HG02759 (cell line): ENCODE measurements around the gene ARHGAP19.
"Not testable (repeated sequence)": the region's sequence is repeated elsewhere in the genome, so short reads cannot be mapped to it uniquely, and the experiment has no call there.

ENCODE experiments used
- ATAC-seq: cut with Tn5 transposase; IDR thresholded peaks from one replicate; pipeline ENCODE4 v1.9.1; 2021; ENCODE audit warnings: mild to moderate bottlenecking, moderate library complexity; ENCODE audit not compliant: unreplicated experiment

Gene ARHGAP19

GRCh38 chr10:97321804-97322190 is 29.4 kb upstream of the ARHGAP19 start:
- no peak for ATAC-seq

GRCh38 chr10:97321032-97321803 is 28.8 kb upstream of the ARHGAP19 start:
- ATAC-seq, result no peak

- ATAC-seq, result no peak
These were observed 28.1 kb upstream of the ARHGAP19 start for GRCh38 chr10:97320480-97321031.

GRCh38 chr10:97319671-97320479 is 27.4 kb upstream of the ARHGAP19 start:
- peak; percentile 23 for ATAC-seq

GRCh38 chr10:97318772-97319651 is 26.6 kb upstream of the ARHGAP19 start, which contains the start of gene FRAT1:
Gene FRAT1, plus strand, starts transcription at chr10:97319271. Its CDS starts 183 bp downstream, at chr10:97319454.
- peak; percentile 91 for ATAC-seq

- no peak for ATAC-seq
These were observed 22.2 kb upstream of the ARHGAP19 start for GRCh38 chr10:97314671-97315070.

GRCh38 chr10:97312897-97313296 is 20.5 kb upstream of the ARHGAP19 start:
- ATAC-seq, result no peak

GRCh38 chr10:97311111-97311626 is 18.7 kb upstream of the ARHGAP19 start:
- no peak for ATAC-seq

- ATAC-seq, result no peak
These were observed 15.7 kb upstream of the ARHGAP19 start for GRCh38 chr10:97307866-97308780.

- ATAC-seq, result no peak
These were observed 15.0 kb upstream of the ARHGAP19 start for GRCh38 chr10:97307441-97307840.

GRCh38 chr10:97302088-97302791 is 9.8 kb upstream of the ARHGAP19 start:
- no peak for ATAC-seq

- ATAC-seq, result no peak
These were observed 8.5 kb upstream of the ARHGAP19 start for GRCh38 chr10:97300980-97301379.

GRCh38 chr10:97298223-97298571 is 5.8 kb upstream of the ARHGAP19 start:
- no peak for ATAC-seq

- ATAC-seq, result no peak
These were observed 5.3 kb upstream of the ARHGAP19 start for GRCh38 chr10:97297556-97298222.

- ATAC-seq, result no peak
These were observed 393 bp upstream of the ARHGAP19 start for GRCh38 chr10:97292862-97293198.

GRCh38 chr10:97291357-97292096 is 910 bp downstream of the ARHGAP19 start:
- ATAC-seq, result no peak

- not testable (repeated sequence) for ATAC-seq
These were observed 1.7 kb downstream of the ARHGAP19 start for GRCh38 chr10:97290576-97291356.
